ENCODE data around the gene PIK3IP1. TPM values are rescaled to one million over a fixed set of nuclear protein-coding genes. Genes with fewer than 3 reads are reported as not detected.

PIK3IP1 gene
- total and polyA plus RNA-seq, 2 donors (not counting 3 experiments of a cell fraction or from before 2014, with no cell fraction given) = 7.7 to 13.2 TPM

DNA sequence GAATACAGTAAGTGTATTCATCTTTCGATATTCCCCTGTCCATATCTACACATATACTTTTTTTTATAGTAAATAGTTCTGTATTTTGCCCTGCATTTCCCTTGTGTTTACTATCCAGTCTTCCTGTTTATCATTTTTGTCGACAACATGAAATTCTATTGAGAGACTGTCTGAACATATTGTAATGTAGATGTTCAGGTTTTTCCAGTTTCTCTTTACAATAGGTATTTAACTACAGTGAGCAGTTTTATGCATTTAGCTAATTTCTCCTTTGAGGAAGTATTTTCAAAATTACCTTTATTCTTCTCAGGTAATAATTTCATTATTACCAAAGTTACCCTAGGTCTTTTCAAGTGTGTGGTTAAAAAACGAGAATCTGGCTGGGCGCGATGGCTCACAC lies 16.7 kb downstream of the PIK3IP1 start:
- dilution Hi-C loops (cut with MboI; ENCODE audit: extremely low pct_ligation_motif_present, low sequenced_read_pairs) = no loop called here
- CTCF ChIA-PET = interaction anchor here (4.4 to 7.9 kb wide), 3 partner anchors 17 to 47 kb away, joined by 33 to 169 read pairs (median 50); partner anchors contain the start of gene PIK3IP1

More for the DNA sequence above, 16.7 kb downstream of the PIK3IP1 start:
- no peak overlapping the region for H3K4me3 ChIP-seq (replicated peaks in 1 of 3; ENCODE audit: insufficient read depth in 1 of 3, low read depth in 1 of 3, low read length in 3 of 3)
- no peaks in the 10 kb centered on the region for H3K9me1 ChIP-seq (replicated peaks; ENCODE audit: control insufficient read depth, extremely low read depth, insufficient read depth, low read length)
- no peak overlapping the region for H2AFZ ChIP-seq (ENCODE audit: low read depth, low read length)
- no peaks in the 10 kb centered on the region for H4K20me1 ChIP-seq (replicated peaks; ENCODE audit: control insufficient read depth, extremely low read depth, insufficient read depth, low read length)
- intact Hi-C loops (cut with micrococcal nuclease) = no loop called here
- FAIRE-seq (peak; percentile 12), DNase-seq (ENCODE audit: low read depth, low spot score) (no peak)
- no peaks in the 10 kb centered on the region for H3K27me3 ChIP-seq (ENCODE audit: control insufficient read depth in 2 of 2, insufficient read depth in 2 of 2, low read length in 2 of 2)
- TF ChIP-seq MYC (IDR thresholded peaks at IDR 0.05; ENCODE audit: low read depth, low read length) (no peak), FOS (IDR thresholded peaks at IDR 0.05; ENCODE audit: borderline replicate concordance, insufficient read depth, low read length) (no peak), POLR2AphosphoS5 (IDR thresholded peaks at IDR 0.05; ENCODE audit: insufficient read depth, low read depth, low read length) (no peak), POLR2A (IDR thresholded peaks at IDR 0.05; ENCODE audit: low read depth, low read length) (no peak), JUN (IDR thresholded peaks at IDR 0.05; ENCODE audit: borderline replicate concordance, insufficient read depth, insufficient read length, low read depth) (no peak), EZH2 (IDR thresholded peaks at IDR 0.05; ENCODE audit: borderline replicate concordance, low read depth, low read length, severe bottlenecking) (no peak), GATA2 (IDR thresholded peaks at IDR 0.05; ENCODE audit: insufficient read depth, insufficient read length, low read depth, low read length) (no peak)
- TF ChIP-seq, protein P1, sequence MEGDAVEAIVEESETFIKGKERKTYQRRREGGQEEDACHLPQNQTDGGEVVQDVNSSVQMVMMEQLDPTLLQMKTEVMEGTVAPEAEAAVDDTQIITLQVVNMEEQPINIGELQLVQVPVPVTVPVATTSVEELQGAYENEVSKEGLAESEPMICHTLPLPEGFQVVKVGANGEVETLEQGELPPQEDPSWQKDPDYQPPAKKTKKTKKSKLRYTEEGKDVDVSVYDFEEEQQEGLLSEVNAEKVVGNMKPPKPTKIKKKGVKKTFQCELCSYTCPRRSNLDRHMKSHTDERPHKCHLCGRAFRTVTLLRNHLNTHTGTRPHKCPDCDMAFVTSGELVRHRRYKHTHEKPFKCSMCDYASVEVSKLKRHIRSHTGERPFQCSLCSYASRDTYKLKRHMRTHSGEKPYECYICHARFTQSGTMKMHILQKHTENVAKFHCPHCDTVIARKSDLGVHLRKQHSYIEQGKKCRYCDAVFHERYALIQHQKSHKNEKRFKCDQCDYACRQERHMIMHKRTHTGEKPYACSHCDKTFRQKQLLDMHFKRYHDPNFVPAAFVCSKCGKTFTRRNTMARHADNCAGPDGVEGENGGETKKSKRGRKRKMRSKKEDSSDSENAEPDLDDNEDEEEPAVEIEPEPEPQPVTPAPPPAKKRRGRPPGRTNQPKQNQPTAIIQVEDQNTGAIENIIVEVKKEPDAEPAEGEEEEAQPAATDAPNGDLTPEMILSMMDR (IDR thresholded peaks at IDR 0.05; ENCODE audit: extremely low read depth in 1 of 2, insufficient read depth in 1 of 2, low read depth in 1 of 2, low read length in 2 of 2) = no peak
- TF ChIP-seq, protein P2, sequence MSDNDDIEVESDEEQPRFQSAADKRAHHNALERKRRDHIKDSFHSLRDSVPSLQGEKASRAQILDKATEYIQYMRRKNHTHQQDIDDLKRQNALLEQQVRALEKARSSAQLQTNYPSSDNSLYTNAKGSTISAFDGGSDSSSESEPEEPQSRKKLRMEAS (IDR thresholded peaks at IDR 0.05; ENCODE audit: insufficient read depth, insufficient read length) = no peak
- BruUV-seq (replicated peaks) = no TSS peak
- no peaks in the 10 kb centered on the region for H3K4me1 ChIP-seq (ENCODE audit: control insufficient read depth, extremely low read depth, insufficient read depth, low read length)
- H3K27ac ChIP-seq (ENCODE audit: insufficient read depth, low read depth, low read length) = no peak overlapping the region
- peaks cover 26 to 51% of the 10 kb centered on the region in 2 experiments for H3K36me3 ChIP-seq (ENCODE audit: control insufficient read depth in 2 of 2, extremely low read depth in 1 of 2, insufficient read depth in 2 of 2, low read length in 2 of 2)
- H3K9me3 ChIP-seq (replicated peaks; ENCODE audit: control insufficient read depth, insufficient read depth, low read length) = no peaks in the 10 kb centered on the region
- no peaks in the 10 kb centered on the region for H3K79me2 ChIP-seq (ENCODE audit: control insufficient read depth, insufficient read depth, low read length)
- POLR2A ChIA-PET = no interaction called here
- no peak overlapping the region for H3K4me2 ChIP-seq (ENCODE audit: insufficient read depth, low read length)
- no peak overlapping the region for H3K9ac ChIP-seq (replicated peaks; ENCODE audit: extremely low read depth, insufficient read depth, low read length)
